Measurements from ENCODE around the gene LMAN2L.

The LMAN2L gene

GRCh38 chr2:96747061-96747617 is 7.3 kb upstream of the LMAN2L start:
- H3K4me3 ChIP-seq (ENCODE audit: low read depth in 1 of 2, low read length in 1 of 2) = no peak overlapping the region
- TF ChIP-seq, protein P1, sequence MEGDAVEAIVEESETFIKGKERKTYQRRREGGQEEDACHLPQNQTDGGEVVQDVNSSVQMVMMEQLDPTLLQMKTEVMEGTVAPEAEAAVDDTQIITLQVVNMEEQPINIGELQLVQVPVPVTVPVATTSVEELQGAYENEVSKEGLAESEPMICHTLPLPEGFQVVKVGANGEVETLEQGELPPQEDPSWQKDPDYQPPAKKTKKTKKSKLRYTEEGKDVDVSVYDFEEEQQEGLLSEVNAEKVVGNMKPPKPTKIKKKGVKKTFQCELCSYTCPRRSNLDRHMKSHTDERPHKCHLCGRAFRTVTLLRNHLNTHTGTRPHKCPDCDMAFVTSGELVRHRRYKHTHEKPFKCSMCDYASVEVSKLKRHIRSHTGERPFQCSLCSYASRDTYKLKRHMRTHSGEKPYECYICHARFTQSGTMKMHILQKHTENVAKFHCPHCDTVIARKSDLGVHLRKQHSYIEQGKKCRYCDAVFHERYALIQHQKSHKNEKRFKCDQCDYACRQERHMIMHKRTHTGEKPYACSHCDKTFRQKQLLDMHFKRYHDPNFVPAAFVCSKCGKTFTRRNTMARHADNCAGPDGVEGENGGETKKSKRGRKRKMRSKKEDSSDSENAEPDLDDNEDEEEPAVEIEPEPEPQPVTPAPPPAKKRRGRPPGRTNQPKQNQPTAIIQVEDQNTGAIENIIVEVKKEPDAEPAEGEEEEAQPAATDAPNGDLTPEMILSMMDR (IDR thresholded peaks at IDR 0.05) = no peak

DNA sequence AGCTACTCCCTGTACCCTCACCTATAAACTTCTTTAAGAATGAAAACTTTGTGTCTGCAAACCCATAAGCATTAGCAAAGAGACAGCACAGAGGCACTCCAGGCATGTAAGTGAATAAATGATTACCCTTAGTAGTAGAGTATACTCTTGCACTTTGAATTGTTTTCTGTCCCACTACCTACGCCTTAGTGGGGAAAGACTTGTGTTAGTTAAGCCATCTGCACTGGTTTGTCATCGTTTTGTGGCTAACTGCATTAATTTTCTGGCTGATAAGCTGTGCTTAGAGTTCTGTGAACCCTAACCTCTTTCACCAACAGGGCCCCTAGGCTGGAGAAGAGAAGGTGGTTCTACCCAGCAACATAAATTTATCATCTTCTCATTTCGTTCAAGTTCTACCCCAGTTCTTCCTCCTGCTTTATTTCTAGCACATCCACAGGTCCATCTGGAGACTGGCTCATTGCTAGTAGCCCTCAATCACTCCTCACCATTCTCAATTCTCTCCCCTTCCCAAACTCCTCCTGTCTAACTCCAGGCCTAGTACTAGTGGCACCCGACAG is 710 bp downstream of the LMAN2L start:
- H3K4me1 ChIP-seq (ENCODE audit: control insufficient read depth in 1 of 2, insufficient read depth in 1 of 2, low read depth in 1 of 2, low read length in 1 of 2) = peaks cover 23 to 24% of the 10 kb centered on the region in 2 experiments
- H3K36me3 ChIP-seq = peaks cover 6% of the 10 kb centered on the region
- no peaks in the 10 kb centered on the region for H3K9me3 ChIP-seq
- H3K27ac ChIP-seq = peak overlapping the region; percentile 62
- H3K4me3 ChIP-seq (ENCODE audit: low read depth in 1 of 2, low read length in 1 of 2) = peak overlapping the region; percentile 66 to 96
- no peaks in the 10 kb centered on the region for H3K27me3 ChIP-seq
- TF ChIP-seq, protein P1 (IDR thresholded peaks at IDR 0.05) = no peak

More at GRCh38 chr2:96747061-96747617, 7.3 kb upstream of the LMAN2L start:
- Histone ChIP-seq H3K36me3 (no peaks in the 10 kb centered on the region), H3K27me3 (no peaks in the 10 kb centered on the region), H3K9me3 (no peaks in the 10 kb centered on the region), H3K4me1 (ENCODE audit: control insufficient read depth in 1 of 2, insufficient read depth in 1 of 2, low read depth in 1 of 2, low read length in 1 of 2) (peaks cover 6 to 8% of the 10 kb centered on the region in 2 experiments), H3K27ac (no peak overlapping the region)

DNA sequence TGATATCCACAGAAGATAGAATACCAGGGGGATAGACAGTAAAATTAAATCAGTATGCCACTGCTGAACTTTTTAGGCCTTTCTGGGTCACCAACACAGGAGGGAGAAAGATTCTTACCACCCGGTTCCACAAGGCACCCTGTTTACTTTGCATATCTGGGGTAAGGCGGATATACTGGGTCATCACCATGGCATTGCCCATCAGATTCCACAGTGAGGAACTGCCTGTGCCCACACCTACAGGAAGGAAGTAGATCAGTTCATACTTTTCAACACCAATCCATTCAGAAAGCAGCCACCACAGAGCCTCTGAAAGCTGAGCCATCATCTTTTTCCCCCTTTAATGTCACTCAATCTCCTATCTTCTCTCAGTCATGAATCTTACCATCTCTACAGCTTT is 2.0 kb downstream of the LMAN2L start:
- Histone ChIP-seq H3K27me3 (no peaks in the 10 kb centered on the region), H3K36me3 (peaks cover 19% of the 10 kb centered on the region), H3K27ac (peak overlapping the region; percentile 29), H3K4me3 (ENCODE audit: low read depth in 1 of 2, low read length in 1 of 2) (no peak overlapping the region), H3K9me3 (no peaks in the 10 kb centered on the region), H3K4me1 (ENCODE audit: control insufficient read depth in 1 of 2, insufficient read depth in 1 of 2, low read depth in 1 of 2, low read length in 1 of 2) (peaks cover 23 to 24% of the 10 kb centered on the region in 2 experiments)
- TF ChIP-seq, protein P1 (IDR thresholded peaks at IDR 0.05) = no peak

GRCh38 chr2:96737251-96737650 is 2.6 kb downstream of the LMAN2L start:
- H3K27me3 ChIP-seq = no peaks in the 10 kb centered on the region
- peaks cover 23 to 24% of the 10 kb centered on the region in 2 experiments for H3K4me1 ChIP-seq (ENCODE audit: control insufficient read depth in 1 of 2, insufficient read depth in 1 of 2, low read depth in 1 of 2, low read length in 1 of 2)
- peaks cover 23% of the 10 kb centered on the region for H3K36me3 ChIP-seq
- no peak overlapping the region for H3K4me3 ChIP-seq (ENCODE audit: low read depth in 1 of 2, low read length in 1 of 2)
- no peaks in the 10 kb centered on the region for H3K9me3 ChIP-seq
- TF ChIP-seq, protein P1 (IDR thresholded peaks at IDR 0.05) = no peak
- H3K27ac ChIP-seq = no peak overlapping the region

- TF ChIP-seq, protein P1 (IDR thresholded peaks at IDR 0.05) = no peak
- Histone ChIP-seq H3K4me3 (ENCODE audit: low read depth in 1 of 2, low read length in 1 of 2) (no peak overlapping the region), H3K36me3 (peaks cover 44% of the 10 kb centered on the region), H3K27ac (no peak overlapping the region), H3K27me3 (no peaks in the 10 kb centered on the region), H3K9me3 (no peaks in the 10 kb centered on the region), H3K4me1 (ENCODE audit: control insufficient read depth in 1 of 2, insufficient read depth in 1 of 2, low read depth in 1 of 2, low read length in 1 of 2) (peaks cover 17 to 19% of the 10 kb centered on the region in 2 experiments)
Measured at GRCh38 chr2:96734880-96735583, 4.8 kb downstream of the LMAN2L start.
